Bronchial epithelial cell (primary cell): ENCODE data around the gene STH. TPM values are rescaled to one million over a fixed set of nuclear protein-coding genes. Genes with fewer than 3 reads are reported as not detected.

Source experiments
- total RNA-seq: library from RNA; depleted of rRNA; stranded (reverse); fragments of >200 nt; gene quantifications from 2 replicates; pipeline ENCODE4 v1.2.1, GENCODE V29; 2014

Gene STH
- total RNA-seq, 1 donor from 2014 or later, result not detected

Other genes with a start within 250 kb of the STH start
- not detected in 2 replicates for gene CRHR1, start 214.9 kb upstream of the STH start, total RNA-seq
- gene SPPL2C, start 154.4 kb upstream of the STH start, total RNA-seq, result not detected in 2 replicates
- 0.13 and 0.26 TPM in 2 replicates for gene MAPT, start 104.7 kb upstream of the STH start, total RNA-seq
- 58.5 and 106 TPM in 2 replicates for gene KANSL1, start 194.2 kb downstream of the STH start, total RNA-seq